Forelimb muscle (tissue), 1 donor: ENCODE results near the gene IPO13. TPM values are rescaled to one million over a fixed set of nuclear protein-coding genes. Genes with fewer than 3 reads are reported as not detected.

Experiments used
- DNase-seq: peaks from one replicate; pipeline ENCODE4 v3.0.0-alpha.2; 2013; ENCODE audit warnings: low read depth
- polyA plus RNA-seq: library from polyadenylated mRNA; unstranded; fragments of 120-200 nt; gene quantifications from one replicate; pipeline ENCODE4 v1.2.1, GENCODE V29; 2013; ENCODE audit not compliant: insufficient read length

The IPO13 gene
- polyA plus RNA-seq, 1 donor = 30.8 TPM

- no peak for DNase-seq
These were observed 27.3 kb downstream of the IPO13 start for GRCh38 chr1:43973981-43974442.

DNA sequence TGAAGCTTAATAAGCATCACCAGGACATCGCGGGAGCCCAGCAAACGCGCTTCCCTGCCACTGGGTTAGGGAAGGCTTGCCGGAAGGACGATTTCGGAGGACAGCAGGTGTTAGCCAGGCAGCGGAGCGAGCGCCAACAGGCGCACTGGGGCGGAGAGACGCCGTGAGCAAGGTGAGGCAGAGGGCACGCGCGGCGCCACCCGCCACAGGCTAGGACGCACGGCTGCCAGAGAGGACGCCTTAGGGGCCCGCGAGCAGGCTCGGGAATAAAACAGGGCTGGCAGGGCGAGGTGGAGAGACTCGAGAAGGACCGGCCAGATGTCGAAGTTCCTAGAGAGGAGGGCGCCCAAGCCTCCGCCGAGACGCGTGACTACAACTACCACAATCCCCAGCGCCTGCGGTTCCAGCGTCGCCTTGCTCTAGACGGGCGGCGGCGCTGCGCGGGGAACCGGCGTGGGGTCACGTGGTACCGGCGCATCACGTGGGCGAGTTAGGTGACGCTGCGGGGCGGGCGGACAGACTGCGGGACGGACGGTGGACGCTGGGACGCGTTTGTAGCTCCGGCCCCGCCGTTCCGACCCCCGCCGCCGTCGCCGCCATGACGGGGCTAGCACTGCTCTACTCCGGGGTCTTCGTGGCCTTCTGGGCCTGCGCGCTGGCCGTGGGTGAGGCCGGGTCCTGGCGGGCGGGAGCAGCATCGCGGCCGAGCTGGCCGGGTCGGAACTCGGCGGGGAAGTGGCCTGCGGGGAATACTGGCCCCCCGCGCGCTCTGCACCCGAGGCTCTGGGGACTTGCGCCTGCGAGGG, 27.9 kb downstream of the IPO13 start, which contains the start of gene ATP6V0B:
ATP6V0B (plus strand) TSS at position 518 of the 806 bp plus-strand sequence; CDS start at position 599, 81 bp downstream.
- peak; percentile 79 for DNase-seq

DNA sequence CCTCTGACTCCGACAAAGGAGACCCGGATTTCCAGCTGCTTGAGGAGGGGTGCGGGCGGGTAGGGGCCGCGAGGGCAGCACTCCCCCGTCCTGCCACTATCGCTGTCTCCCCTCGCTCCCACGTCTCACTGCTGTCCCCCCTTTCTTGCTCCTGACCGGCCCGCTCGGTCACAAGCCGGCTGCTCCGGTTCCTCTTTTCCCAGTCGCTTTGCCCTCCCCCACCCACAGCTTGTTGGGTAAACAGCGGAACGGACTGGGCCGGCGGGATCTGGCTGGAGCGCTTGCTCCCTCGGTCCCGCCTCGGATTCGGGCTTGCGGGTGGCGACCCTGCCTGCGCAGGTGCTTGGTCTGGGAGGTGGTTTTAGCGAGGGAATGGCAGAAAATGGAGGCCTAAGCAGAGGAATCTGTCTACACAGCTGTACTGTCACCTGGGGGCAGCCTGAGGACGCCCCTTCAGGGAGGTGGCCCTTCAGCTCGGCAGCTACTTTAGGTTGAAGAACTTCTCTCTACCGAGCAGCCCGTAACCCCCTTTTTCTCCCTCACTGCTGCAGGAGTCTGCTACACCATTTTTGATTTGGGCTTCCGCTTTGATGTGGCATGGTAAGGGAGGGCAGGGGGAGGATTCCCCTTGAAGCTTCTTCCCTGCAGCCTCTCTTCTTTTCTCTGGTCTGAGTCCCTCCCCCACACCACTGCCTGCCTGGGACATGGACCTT, 28.7 kb downstream of the IPO13 start:
- DNase-seq = no peak

DNA sequence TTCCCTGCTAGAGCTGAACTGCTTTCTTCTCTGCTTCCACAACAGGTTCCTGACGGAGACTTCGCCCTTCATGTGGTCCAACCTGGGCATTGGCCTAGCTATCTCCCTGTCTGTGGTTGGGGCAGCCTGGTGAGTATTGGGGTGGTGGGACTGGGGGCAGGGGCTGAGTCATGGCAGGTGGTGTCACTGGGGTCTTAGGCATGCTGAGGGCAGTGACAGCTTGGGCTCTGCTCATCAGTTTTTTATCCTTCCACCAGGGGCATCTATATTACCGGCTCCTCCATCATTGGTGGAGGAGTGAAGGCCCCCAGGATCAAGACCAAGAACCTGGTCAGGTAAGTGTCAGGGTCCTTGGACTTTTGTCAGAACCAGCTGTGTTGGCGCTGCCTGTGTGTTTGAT, 29.3 kb downstream of the IPO13 start:
- DNase-seq = no peak

GRCh38 chr1:43976890-43977289, 30.1 kb downstream of the IPO13 start:
- DNase-seq = no peak

- DNase-seq = no peak
These were observed 30.9 kb downstream of the IPO13 start for GRCh38 chr1:43977376-43978263.

DNA sequence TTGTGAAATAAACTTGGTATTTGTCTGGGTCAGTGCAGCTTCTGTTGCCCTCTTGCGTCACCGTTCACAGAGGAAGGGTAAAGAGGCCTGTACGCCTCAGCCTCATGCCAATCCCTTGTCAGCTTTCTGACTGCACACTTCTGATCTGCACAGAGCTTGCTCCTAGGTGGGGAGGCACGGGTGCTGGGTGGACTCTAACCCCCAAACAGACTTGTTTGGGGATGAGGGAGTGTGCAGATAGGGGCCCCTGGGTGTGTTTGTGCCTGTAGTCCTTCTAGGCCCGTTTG, 31.5 kb downstream of the IPO13 start:
- no peak for DNase-seq

- no peak for DNase-seq
These were observed 32.0 kb downstream of the IPO13 start, which contains the start of gene B4GALT2 for GRCh38 chr1:43978551-43979260. Gene B4GALT2 (plus strand): TSS chr1:43979210. CDS start chr1:43981161, 1,951 bp downstream.

- no peak for DNase-seq
These were observed 32.4 kb downstream of the IPO13 start for GRCh38 chr1:43979261-43979527.

DNA sequence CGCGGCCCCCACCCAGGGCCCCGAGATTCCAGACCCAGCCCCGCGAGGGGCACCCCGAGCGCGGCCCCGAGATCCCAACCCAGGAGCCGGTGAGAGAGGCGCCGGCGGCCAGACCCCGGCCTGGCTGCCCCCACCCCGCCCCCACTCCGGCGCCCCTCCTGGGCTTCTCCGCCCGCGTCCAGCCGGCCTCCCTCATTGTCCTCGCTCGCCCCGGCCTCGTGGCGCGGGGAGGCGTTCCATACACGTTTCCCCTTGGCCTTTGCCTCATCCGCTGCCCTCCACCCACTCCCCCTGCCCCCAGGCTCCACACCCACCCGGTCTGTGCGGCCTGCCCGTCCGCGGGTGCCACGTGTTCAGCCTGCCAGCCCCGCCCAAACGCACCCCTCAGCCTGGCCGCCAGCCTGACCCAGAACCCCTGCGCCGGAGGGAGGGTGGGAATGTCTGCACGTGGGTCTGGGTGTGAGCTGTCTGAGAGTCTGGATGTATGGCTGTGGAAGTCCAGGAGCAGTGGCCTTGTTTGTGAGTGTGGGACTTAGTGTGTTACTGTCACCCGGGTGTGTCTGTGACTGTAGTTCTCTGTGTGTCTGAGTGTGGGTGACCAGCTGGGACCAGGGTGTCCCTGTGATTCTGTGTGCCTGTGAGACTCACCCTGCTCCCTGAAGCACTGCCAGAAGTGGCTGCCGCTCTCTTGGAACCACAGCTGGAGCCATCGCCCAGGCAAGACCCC, 32.9 kb downstream of the IPO13 start:
- DNase-seq = no peak

- no peak for DNase-seq
These were observed 33.7 kb downstream of the IPO13 start for GRCh38 chr1:43980255-43981134.

GRCh38 chr1:43981135-43981491, 34.4 kb downstream of the IPO13 start:
- no peak for DNase-seq

DNA sequence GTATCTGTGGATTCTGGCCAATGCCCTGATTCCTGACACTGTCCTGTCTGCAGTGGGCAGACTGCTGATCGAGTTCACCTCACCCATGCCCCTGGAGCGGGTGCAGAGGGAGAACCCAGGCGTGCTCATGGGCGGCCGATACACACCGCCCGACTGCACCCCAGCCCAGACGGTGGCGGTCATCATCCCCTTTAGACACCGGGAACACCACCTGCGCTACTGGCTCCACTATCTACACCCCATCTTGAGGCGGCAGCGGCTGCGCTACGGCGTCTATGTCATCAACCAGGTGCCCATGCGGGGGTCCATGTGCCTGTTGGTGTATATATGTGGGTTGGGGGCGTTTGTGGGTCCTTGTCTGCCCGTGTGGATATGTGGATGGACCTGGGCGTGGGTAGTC, 34.9 kb downstream of the IPO13 start:
- no peak for DNase-seq

DNA sequence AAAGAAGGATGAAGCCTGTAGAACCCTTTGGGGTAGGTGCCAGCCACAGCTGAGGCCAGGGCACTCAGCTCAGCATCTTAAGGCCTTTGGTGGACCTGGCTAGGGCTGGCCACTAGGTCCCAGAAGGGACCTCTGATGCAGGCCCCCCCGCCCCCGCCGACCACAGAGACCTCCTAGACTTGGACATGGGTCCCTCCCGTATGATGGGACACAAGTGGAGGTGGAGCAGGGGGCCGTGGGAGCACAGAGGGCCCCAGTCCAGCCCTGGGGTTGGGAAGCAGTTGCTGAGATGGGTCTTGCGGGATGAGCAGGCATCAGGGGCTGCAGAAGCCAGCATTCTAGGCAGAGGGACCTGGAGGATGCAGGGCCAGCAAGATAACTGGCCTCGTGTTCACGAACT, 35.5 kb downstream of the IPO13 start:
- DNase-seq = no peak

- DNase-seq = no peak
These were observed 36.1 kb downstream of the IPO13 start for GRCh38 chr1:43982808-43983207.

DNA sequence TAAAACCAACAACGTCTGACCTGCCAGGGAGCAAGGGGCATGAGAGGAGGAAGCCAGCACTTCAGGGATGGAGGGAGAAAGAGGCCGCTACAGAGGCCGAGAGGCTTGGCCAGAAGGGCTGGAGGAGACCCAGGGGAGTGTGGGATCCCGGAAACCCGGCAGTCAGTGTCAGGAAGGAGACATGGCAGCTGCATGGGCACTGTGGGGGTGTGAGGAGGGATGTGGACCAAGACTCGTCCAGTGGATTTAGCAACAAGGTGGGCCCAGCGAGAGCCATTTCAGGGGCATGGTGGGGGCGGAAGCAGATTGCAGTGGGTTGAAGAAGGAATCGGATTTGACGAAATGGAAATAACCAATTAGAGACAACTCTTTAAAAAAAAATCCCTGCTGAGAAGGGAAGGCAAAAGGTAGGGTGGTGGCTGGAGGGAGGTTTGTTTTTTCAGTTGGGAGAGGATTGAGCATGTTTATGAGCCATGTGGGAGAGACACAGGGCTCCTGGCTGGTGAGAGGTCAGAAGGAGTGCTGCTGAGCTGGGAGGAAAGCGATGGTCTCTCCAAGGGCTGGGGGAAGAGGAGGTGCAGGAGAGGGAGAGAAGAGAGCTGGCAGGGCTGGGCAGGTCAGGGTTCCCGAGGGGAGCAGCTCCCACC, 36.6 kb downstream of the IPO13 start:
- DNase-seq = no peak

- no peak for DNase-seq
These were observed 38.1 kb downstream of the IPO13 start for GRCh38 chr1:43984855-43985254.

GRCh38 chr1:43985984-43986595, 39.3 kb downstream of the IPO13 start:
- DNase-seq = no peak

DNA sequence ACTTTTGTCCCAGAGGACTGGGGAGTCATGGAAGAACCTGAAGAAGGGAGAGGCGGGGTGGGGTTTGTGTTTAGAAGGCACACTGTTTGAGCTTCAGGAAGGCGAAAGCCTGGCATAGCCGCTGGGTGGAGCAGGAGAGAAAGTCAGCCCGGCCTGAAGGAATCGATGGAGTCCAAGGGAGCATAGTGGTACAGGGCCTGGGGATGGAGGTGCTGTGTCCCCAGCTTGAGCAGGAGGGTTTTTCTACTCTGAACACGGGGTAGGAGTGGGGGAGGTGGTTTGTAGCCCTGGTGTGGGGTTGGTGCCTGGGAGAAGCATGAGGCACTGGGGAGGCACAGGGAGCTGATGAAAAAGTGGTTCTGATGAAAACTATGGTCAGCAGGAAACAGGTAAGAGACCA, 40.0 kb downstream of the IPO13 start:
- DNase-seq = no peak
